Measurements from ENCODE around the gene TSHZ1.

DNA sequence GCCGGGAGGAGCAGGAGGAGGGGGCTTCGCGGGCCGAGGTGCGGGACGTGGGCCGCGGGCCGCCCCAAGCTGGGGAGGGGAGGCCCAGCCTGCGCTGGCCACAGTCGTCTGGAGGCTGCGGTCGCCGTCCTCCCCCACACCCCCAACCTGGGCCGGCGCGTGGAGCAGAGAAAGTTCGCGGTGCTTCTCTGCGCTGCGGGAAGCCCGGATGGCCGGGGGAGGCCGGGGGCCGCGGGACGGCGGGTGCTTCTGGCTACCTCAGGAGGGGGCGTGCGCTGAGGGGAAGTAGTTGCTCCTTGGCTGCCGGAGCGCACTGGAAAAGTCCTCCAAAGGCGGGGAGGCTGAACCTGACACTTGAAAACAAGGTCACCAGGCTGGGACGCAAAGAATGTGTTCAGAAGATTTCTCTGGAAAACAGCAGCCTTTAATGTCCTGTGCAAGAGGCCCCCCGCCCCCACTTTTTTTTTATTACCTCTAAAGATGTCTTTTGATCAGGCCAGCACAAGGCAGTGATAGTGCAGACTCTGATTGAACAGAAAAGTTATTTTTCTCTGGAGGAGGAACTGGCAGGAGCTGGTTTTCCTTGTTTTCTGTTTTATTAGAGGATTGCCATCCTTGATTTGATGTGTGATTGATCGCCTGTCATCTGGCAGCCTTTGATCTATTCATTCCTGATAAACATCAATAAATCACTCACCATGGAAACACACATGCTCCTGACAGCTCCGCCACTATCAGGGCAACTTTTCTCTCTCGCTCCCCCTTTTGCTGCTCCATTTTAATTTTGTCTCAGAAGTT lies 1.6 kb downstream of the TSHZ1 start:
- TF ChIP-seq, protein P1, sequence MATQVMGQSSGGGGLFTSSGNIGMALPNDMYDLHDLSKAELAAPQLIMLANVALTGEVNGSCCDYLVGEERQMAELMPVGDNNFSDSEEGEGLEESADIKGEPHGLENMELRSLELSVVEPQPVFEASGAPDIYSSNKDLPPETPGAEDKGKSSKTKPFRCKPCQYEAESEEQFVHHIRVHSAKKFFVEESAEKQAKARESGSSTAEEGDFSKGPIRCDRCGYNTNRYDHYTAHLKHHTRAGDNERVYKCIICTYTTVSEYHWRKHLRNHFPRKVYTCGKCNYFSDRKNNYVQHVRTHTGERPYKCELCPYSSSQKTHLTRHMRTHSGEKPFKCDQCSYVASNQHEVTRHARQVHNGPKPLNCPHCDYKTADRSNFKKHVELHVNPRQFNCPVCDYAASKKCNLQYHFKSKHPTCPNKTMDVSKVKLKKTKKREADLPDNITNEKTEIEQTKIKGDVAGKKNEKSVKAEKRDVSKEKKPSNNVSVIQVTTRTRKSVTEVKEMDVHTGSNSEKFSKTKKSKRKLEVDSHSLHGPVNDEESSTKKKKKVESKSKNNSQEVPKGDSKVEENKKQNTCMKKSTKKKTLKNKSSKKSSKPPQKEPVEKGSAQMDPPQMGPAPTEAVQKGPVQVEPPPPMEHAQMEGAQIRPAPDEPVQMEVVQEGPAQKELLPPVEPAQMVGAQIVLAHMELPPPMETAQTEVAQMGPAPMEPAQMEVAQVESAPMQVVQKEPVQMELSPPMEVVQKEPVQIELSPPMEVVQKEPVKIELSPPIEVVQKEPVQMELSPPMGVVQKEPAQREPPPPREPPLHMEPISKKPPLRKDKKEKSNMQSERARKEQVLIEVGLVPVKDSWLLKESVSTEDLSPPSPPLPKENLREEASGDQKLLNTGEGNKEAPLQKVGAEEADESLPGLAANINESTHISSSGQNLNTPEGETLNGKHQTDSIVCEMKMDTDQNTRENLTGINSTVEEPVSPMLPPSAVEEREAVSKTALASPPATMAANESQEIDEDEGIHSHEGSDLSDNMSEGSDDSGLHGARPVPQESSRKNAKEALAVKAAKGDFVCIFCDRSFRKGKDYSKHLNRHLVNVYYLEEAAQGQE (IDR thresholded peaks at IDR 0.05) = no peak
- TF ChIP-seq, protein P2, sequence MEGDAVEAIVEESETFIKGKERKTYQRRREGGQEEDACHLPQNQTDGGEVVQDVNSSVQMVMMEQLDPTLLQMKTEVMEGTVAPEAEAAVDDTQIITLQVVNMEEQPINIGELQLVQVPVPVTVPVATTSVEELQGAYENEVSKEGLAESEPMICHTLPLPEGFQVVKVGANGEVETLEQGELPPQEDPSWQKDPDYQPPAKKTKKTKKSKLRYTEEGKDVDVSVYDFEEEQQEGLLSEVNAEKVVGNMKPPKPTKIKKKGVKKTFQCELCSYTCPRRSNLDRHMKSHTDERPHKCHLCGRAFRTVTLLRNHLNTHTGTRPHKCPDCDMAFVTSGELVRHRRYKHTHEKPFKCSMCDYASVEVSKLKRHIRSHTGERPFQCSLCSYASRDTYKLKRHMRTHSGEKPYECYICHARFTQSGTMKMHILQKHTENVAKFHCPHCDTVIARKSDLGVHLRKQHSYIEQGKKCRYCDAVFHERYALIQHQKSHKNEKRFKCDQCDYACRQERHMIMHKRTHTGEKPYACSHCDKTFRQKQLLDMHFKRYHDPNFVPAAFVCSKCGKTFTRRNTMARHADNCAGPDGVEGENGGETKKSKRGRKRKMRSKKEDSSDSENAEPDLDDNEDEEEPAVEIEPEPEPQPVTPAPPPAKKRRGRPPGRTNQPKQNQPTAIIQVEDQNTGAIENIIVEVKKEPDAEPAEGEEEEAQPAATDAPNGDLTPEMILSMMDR (IDR thresholded peaks at IDR 0.05; ENCODE audit: low read depth, low read length, missing input control) = no peak
- no peak for TF ChIP-seq SP1 (IDR thresholded peaks at IDR 0.05)
- TF ChIP-seq, protein P3, sequence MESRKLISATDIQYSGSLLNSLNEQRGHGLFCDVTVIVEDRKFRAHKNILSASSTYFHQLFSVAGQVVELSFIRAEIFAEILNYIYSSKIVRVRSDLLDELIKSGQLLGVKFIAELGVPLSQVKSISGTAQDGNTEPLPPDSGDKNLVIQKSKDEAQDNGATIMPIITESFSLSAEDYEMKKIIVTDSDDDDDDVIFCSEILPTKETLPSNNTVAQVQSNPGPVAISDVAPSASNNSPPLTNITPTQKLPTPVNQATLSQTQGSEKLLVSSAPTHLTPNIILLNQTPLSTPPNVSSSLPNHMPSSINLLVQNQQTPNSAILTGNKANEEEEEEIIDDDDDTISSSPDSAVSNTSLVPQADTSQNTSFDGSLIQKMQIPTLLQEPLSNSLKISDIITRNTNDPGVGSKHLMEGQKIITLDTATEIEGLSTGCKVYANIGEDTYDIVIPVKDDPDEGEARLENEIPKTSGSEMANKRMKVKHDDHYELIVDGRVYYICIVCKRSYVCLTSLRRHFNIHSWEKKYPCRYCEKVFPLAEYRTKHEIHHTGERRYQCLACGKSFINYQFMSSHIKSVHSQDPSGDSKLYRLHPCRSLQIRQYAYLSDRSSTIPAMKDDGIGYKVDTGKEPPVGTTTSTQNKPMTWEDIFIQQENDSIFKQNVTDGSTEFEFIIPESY (IDR thresholded peaks at IDR 0.05) = no peak
- TF ChIP-seq HNF4A (conservative IDR thresholded peaks at IDR 0.05) = no peak
